ENCODE results near the gene HDAC9.

The HDAC9 gene

DNA sequence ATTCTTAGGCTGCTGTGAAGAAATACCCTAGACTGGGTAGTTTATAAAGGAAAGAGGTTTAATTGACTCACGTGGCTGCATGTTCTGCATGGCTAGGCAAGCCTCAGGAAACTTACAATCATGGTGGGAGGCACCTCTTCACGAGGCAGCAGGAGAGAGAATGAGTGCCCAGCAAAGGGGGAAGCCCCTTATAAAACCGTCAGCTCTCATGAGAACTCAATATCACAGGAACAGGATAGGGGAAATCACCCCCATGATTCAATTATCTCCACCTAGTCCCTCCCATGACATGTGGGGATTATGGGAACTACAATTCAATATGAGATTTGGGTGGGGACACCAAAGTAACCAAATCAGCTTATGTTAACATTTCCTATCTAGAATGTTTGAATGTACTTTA is 362.7 kb downstream of the HDAC9 start:
- DNase-seq = no peak

DNA sequence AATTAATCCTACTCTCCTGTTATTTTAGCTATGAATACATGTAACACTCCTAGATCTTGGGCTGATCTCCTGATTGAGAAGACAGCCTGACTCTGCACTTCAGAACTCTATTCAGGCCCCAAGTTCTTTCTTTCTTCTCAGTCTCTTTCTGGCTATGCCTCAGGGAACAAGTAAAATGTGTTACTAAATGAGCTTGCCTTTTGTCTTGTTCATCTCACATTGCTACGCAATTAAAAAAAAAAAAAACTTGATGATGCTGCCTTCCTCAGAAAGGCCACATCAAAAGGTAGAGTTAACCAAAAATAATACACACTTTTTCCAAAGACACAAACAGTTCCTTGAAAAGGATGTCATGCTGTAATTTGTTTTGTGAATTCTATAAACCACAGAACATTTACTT is 363.8 kb downstream of the HDAC9 start:
- DNase-seq = no peak

DNA sequence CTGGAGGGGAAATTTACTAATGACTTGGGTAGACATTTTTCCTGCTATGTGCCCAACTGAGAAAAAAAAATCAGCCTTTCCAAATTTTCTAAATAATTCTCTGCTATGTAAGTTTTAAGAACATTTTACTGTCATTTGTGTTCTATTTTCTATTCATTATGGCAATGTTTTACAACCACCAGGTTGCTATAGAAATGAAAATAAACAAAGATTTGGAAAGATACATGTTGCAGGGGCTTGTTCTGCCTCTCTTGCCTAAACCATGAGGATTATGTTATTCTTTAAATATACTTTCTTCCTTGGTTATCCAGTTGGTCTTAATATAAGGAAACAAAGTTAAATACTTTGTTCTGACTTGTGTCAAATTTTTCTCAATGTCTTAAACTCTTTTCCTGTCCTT is 364.7 kb downstream of the HDAC9 start:
- DNase-seq = no peak

DNA sequence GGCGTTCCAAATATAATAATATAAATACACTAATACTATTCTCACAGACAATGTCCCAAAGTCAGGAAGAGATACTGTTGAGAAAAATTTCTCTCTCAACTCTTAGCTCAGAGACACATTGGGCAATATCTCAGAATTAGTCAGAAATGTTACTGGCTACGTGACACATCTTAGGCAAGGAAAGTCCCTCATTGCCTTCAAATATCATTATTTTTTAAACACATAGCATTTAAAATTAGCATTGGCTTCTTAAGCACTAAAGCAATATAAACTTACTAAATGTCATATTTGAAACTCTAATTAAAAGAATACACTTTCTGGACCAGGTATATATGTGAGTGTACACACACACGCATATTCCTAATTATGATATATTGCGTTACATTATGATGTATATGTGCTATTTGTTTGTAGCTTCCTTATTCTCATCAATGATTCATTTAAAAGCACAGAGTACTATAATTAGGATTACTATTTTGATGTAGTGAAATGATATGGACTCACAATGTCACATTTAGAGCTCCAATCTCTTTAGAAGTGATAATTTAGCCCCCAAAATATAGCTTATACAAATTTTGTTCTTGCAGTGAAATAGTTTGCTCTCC is 366.1 kb downstream of the HDAC9 start:
- DNase-seq = no peak

DNA sequence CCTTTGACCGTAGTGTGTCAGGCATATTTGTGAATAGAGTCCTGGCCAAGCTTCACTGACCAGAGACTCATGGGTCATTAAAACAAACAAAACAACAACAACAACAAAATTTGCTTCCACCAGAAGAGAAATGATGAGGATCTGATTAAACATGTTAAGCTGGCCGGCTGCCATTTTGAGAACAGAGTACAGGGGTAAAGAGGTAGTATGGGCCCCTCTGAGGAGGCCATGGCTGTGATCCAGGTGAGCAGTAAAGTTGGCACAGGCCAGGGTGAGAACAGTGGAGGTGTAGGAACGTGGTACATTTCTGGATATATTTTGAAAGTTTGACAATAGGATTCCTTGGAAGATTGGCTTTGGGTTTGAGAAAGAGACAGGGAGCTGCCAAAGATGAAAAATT is 369.4 kb downstream of the HDAC9 start:
- no peak for DNase-seq

DNA sequence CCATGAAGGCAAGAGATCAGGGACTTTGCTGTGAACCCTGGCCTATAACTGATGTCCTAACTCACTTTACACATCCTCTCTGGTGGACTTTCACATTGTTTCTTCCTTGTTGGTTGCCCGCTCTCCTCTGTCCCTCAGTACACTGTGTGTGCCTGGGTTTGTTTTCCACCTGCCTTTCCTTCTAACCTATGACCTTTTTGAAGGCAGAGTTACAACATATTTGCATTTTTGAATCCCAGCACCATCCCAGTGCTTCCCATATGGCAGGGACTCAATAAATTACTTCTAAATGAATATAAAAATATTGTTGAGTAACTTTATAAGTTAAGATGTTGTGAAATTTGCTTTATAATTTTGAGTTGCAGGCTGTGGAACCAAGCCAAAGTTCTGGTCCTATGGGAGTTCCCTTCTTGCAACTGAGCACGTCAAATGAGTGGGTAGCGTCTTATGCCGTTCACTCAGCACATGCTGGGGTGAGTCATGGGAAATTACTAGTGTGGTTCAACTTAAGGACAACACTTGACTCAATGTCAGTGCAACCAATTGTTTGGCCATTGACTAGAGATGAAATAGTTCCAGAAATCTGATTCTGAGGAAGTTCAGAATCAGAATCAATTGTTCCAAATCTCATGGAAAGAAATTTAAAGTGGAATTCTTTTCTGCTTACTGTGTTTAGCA is 370.9 kb downstream of the HDAC9 start:
- no peak for DNase-seq

DNA sequence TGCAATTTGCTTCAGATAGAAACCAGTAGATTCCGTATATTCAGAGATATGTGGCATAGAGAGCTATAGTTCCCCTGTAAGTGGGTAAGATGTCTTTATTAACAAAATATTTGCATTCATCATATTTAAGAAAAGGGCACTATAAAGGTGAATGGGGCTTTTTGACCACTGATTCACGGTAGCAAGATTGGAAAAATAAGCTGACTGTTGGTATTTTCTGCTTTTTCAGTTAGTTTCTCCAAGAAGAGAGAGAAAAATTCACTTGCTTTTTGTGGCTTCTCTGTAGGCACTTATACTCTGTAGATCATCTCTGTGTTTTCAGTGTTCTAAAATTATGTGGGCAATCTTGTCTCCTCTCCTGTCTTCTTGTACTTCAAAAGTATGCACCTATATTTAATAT is 376.8 kb downstream of the HDAC9 start:
- no peak for DNase-seq

DNA sequence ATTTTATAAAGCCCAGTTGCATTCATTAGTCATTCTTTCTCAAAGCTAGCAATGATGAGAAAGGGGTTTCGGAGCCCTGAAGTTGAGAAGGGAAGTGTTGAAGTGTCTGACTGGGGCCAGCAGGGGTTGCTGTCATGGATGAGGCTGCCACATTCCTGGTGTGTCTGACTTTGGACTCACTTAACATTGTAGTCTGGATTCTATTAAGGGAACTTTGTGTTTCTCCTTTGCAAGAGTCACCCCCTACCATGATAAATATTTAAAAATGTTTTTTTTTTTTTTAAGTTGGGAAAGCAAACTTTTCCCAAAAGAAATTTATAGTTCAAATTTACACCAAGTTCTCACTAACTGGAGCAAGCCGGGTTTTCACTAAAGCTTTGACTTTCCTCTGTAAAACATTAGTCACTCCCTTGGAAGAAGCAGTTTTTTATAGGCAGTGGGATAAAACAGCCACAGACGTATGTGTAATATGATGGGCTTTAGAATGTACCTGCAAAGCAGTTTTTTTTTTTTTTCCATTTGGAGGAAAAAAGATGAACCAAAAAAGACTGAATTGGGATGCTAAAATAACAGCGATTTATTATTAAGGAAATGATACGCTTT is 378.3 kb downstream of the HDAC9 start:
- DNase-seq = no peak

DNA sequence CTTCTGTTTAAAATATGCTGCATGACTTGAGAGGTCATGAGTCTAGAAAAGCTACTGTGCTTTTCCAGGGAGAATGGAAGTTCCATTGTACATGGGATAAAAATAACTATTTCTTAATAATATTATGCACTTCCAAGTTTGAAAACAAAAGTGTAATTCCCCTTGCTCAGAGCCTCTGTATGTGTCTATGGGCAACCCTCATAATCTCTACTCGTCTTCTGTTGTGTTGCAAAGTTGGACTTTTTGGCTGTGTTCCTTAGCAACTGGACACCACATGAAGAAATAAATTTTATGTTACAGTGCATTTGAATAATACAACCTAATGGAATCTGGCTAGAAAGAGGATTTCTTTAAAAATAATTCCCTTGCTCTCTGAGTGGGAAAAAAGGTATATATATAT is 379.3 kb downstream of the HDAC9 start:
- DNase-seq = no peak

DNA sequence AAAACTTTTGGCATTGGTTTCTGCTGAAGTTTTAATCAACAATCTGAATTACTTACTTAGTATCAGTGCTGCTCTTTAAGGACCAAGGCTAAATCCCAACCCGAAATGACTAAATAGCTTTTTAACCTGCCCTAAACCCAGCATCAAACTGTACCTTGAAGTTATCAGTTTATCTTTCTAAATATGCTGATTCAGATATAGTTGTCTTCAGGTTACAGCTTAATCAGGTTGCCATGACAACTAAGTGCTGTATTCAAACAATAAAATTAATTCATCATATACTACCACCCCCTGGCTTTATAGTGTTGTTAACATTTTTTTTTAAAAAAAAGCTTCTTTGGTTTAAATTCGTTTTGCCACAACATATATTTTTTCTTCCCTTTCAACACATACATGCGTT is 382.3 kb downstream of the HDAC9 start:
- no peak for DNase-seq

DNA sequence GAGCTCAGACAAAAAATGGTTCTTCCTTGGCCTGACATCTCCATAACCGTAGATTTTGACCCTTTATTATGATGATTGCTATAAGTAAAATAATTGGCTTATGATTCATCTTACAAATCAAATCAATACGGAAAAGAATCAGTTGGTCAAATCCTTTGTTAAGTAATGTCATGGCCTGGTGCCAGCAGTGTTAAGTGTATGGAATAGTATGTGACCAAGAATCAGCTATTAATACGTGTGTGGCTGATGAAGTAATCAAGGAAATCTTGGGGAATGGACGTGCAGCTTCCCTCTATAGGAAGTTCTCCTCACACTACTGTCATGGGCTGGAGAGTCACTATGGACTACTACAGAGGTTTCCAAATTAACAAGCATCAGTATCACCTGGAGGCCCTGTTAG is 391.3 kb downstream of the HDAC9 start:
- DNase-seq = no peak

DNA sequence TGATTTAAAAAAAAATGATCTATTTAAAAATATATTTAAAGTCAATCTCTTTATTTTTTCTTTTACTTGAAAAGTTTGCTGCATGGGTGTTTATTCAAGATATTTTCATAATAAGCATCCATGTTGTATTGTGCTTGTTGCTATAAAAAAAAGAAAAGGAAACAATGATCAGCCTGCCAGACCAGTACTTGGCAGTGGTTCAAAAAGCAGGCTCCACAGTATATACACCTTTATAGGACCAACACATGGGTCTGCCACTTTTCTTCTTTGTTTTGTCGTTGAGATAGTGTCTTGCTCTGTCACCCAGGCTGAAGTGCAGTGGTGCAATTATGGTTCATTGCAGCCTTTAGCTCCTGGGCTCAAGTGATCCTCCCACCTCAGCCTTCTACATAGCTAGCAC is 393.9 kb downstream of the HDAC9 start:
- DNase-seq = no peak

DNA sequence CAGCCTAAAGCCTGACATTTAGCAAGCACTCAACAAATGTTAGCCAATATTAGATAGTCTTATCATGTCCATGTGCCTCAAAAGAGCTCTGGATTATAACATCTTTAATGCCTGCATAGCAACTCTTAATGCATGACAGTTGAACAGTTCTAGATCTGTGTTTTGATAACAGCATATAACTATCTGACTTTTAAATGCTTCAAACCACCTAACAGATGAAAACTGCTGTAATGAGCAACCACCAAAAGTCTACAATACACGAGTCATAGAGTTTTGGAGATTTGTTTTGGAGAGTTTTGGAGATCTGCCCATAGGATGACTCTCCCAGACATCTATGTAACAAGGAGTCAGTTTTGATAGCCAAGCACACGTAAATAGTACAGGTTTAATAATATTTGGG is 394.6 kb downstream of the HDAC9 start:
- no peak for DNase-seq

DNA sequence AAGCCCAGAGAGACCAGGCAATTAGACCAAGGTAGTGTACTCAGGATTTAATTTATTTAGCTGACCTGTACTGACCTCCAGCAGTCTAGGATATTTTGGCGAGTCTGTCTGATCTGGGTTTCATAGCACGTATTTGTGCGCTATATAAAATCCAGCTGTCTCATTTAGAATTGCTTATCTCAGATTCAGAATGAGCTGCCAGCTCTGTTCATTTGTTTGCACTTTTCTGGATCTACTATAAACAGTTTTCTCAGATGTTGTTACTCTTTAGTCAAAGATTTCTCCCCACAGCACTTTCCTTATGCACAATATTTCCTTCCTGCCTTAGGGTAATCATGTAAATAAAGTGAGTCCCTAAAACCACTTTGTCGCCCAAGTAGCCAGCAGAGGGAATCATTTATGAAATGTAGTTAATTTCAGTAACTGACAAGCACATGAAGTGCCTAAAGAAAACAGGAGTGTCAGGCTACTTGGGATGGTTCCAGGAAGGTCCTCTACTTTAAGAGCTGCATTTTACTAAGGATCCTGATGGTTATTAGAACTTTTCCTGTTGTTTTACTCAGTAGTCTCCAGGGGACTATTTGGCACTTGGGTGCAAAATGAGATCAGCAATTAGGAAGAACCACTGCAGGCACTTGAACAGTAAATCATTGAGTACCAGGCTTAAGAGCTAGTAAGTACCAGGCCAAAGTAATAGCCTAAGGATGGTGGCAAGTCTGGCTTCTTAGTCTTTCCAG is 395.5 kb downstream of the HDAC9 start:
- DNase-seq = no peak

DNA sequence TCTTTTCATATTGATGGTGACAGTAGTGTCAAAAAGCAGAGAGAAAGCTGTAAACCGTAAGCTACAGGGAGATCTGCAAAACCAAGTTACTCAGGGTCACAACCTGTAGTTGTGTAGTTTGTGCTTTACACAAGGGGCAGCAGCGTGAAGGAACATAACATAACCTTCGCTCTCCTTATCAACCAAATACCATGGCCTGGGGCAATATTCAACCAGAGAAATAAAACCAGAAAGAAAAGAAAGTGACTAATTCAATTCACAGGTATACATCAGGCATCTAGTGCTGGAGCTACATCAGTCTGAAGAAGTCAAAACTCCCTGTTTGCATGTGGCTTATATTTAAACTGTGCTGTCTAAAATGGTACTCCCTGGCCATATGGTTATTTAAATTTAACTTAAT is 397.6 kb downstream of the HDAC9 start:
- no peak for DNase-seq

DNA sequence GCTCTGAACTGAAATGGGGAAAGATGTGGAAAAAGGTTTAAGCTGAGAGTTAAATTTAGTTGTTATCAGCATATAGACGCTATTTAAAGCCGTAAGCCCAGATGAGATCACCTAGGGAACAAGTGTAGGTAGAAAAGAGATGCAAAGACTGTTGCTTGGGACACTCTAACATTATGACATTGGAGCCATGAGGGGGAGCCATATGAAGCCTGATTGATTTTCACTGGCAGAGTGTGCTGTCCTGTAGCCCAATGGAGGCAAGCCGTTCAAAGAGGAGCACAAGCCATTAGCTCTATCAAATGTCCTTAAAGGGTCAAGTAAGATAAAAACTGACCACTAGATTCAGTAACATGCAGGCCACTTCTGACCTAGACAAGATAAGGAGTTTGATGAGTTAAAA is 398.6 kb downstream of the HDAC9 start:
- no peak for DNase-seq

DNA sequence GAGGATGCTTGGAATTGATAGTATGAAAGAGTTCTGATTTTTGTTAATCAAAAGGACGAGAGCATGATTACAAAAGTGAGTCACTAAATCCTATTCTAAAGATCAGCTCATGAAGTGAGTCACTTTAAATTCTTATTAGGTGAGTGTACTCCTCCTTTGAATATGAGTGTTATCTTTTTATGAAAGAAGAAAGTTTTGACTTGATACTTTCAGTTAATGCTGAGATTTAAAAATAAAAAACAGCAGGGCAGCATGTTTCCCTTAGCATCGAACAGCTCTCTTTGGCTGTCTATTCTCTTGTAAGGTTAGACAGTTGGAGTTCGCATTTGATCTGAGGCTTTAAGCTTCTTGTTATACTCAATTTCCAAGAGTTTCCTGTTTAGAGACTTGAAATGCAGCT is 399.9 kb downstream of the HDAC9 start:
- no peak for DNase-seq

DNA sequence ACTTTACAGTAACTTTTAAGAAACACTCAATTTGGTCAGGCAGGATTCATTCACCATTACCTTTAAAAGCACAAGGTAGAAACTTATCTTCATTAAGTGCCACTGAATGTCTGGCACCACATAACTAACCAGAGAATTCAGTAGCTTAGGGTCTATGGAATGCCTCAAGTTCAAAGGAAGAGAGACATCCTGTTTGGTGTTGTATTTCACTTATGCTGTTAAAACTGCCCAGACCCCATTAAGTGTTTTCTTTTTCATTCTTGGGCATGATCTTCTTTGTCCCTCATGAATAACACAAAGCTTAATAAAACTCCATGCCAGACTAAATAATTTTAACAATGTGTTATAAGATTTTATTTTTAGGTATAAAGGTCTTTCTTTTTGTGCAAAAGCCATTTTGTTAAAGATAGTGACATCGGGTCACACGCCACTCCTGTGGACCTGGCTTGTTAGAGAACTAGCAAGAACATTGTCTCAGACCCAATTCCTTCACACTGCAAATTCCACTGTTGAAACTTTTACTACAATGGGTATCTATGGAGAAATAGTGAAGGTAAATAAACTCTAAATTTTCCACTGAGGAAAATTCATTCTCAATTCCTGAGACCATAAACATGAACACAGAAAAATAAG is 400.9 kb downstream of the HDAC9 start:
- no peak for DNase-seq

DNA sequence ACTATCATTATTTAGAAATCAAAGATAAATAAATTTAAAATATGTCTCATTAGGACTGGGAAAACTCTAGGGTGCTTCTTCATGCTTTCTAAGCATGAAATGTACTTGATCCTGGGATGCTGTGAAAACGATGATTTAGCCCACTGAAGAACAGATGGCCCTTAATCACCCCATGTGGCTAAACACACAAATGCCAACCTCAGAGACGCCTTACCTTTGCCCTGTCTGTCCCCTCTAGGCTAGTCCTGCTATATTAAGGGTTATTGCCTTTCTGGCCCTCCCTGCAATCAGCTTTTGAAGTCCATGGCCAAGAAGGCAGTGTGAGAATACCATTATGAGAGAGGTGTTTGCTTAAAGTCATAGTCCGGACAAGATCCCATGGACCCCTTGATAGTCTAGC is 404.7 kb downstream of the HDAC9 start:
- DNase-seq = no peak

DNA sequence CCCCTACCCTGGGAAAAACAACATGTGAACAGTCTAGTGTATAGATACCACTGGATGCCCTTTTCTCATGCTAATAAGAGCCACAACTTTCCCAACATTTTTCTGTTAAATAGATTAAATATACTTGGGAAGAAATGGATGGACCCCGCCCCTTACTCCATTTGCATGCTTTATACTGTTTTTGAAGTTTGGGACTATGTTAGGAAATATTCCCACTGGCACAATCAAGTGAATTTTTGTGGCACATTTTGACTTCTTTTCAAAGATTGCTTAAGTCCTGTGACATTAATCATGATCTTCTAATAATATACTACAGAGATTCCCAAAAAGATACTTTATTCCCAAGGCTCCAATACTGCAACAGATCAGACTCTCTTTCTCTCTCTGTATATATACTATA is 405.3 kb downstream of the HDAC9 start:
- no peak for DNase-seq

DNA sequence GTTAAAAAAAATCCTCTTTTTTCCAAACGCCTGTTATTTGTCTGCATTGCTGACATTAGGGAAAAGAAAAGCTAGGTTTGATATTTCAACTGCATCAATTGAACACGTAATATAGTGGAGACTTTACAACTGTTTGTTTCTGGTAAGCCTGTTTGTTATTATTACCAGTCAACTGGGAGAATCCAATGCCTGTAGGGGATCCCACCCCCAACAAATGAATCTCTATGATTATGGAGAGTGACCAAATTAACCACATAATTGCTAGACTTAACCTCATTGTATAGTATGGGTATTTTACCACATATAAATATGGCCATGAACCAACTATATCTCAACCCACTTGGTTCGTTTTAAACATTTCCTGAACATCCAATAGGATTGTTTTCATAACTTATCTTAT is 405.8 kb downstream of the HDAC9 start:
- DNase-seq = no peak

DNA sequence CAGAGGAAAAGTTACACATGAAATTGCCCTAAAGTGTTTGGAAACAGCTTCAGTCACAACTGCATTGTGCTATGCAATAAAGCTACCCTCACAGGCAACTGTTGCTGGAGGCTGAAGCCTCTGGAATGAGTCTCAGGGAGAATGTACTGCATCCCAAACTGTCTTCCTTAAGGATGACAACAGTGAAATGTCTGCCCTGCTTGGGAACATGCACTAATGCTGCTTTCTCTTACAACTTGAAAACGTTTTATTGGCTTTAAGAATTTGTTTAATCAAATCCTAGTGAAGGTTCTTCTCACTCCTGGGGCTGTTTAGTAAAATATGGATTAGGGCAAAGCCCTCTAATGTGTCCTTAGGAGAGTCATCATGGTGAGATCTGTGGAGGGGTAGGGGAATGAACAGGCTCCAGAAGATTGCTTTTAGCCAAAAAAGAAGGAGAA is 406.5 kb downstream of the HDAC9 start:
- no peak for DNase-seq

DNA sequence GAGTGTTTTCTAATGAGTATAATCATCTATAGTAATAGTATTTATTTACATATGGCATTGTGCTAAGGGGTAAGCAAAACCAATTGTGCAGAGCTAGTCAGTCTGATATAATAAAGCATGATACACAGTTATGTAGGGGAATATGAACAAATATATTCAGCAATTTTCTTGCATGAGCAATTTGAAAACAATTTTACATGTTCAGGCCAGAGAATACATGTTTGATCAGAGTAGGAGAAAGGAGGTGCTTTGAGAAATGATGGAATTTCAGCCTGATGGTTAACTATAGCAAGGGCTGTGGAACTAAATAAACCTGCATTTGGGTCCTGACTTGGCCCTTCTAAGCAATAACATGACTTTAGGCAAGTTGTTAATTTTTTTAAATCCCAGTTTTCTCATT is 407.3 kb downstream of the HDAC9 start:
- DNase-seq = no peak

DNA sequence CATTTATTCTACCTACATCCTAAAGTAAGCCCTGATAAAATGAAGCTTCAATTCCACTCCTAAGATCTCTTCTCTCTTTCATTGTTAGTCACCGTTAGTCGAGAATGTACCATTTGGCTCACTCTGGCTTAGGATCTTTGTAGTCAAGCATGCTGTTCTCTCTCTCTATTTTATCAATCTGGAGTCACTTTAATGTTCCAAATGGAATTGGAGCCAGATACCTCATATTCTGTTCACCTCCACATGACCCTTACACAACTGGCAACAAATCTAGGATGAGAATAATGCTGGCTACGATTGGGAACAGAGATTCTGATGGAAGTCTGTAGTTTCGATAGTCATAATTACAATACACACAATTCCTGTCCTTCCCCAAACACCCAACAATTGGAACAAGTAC is 408.1 kb downstream of the HDAC9 start:
- no peak for DNase-seq
